ENCODE data around the gene ENGASE. TPM values are rescaled to one million over a fixed set of nuclear protein-coding genes. Genes with fewer than 3 reads are reported as not detected.

The ENGASE gene
- total RNA-seq, 1 donor from 2014 or later, result 51.5 TPM

DNA sequence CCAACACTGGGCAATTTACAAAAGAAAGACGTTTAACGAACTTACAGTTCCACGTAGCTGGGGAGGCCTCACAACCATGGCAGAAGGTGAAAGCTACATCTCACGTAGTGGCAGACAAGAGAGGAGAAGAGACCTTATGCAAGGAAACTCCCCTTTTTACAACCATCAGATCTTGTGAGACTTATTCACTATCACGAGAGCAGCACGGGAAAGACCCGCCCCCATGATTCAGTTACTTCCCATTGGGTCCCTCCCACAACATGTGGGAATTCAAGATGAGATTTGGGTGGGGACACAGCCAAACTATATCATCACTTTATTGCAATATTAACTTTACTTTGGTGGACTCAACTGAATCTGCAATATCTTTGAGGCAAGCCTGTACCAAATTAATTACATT, 11.9 kb upstream of the ENGASE start:
- Mint-ChIP-seq H3K9me3 (ENCODE audit: unreplicated experiment) (no peaks in the 10 kb centered on the region), H3K27me3 (ENCODE audit: unreplicated experiment) (no peaks in the 10 kb centered on the region), H3K4me3 (ENCODE audit: unreplicated experiment) (no peak overlapping the region), H3K36me3 (ENCODE audit: unreplicated experiment) (peaks cover 10% of the 10 kb centered on the region), H3K4me1 (ENCODE audit: low read depth, unreplicated experiment) (no peaks in the 10 kb centered on the region), H3K27ac (ENCODE audit: unreplicated experiment) (no peak overlapping the region)
- TF ChIP-seq, protein P1, sequence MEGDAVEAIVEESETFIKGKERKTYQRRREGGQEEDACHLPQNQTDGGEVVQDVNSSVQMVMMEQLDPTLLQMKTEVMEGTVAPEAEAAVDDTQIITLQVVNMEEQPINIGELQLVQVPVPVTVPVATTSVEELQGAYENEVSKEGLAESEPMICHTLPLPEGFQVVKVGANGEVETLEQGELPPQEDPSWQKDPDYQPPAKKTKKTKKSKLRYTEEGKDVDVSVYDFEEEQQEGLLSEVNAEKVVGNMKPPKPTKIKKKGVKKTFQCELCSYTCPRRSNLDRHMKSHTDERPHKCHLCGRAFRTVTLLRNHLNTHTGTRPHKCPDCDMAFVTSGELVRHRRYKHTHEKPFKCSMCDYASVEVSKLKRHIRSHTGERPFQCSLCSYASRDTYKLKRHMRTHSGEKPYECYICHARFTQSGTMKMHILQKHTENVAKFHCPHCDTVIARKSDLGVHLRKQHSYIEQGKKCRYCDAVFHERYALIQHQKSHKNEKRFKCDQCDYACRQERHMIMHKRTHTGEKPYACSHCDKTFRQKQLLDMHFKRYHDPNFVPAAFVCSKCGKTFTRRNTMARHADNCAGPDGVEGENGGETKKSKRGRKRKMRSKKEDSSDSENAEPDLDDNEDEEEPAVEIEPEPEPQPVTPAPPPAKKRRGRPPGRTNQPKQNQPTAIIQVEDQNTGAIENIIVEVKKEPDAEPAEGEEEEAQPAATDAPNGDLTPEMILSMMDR (IDR thresholded peaks at IDR 0.05; ENCODE audit: partially characterized antibody, unreplicated experiment), result no peak
- DNase-seq, result no peak

DNA sequence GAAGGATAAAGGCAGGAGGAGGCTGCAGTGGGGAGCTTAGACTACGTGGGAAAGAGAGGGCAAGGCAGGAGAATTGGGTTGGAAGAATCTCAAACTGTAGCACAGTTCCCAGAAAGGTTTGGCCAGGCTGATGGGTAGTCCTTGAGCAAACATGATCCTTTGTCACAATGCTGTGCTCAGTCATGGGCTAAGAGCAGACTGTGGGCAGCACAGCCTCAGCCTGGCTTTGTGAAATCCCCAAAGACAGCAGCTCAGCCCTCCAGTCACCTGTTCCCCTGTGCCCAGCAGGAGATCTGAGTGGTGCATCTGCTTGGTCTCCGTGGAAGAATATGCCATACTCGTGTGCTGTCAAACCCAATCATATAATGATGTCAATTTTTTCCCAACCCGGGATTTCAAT, 10.6 kb upstream of the ENGASE start:
- H3K36me3 Mint-ChIP-seq (ENCODE audit: unreplicated experiment), result peaks cover 5% of the 10 kb centered on the region

DNA sequence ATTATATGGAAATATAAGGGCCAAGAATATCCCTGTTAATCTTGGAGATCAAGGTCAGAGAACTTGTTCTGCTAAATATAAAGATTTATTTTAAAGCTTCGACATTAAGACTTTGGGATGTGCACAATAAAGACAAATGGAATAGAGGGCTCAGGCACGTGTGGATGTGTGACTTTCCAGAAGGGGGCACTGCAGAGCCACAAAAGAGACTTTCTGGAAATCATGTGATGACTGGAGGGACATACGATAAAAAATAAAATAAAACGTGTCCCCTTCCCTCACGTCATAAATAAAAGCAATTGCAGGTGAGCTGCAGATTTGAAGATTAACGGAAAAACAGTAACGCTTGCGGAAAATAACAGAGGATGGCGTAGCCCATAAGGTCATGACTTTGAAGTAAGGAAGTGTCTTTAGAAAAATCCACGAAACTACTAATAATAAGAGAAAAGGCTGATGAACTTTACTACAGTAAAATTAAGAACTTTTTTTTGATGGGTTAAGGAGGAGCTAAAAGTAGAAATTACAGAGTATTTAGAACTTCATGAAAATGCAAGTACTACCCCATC, 9.4 kb upstream of the ENGASE start:
- no peaks in the 10 kb centered on the region for H3K27me3 Mint-ChIP-seq (ENCODE audit: unreplicated experiment)
- no peaks in the 10 kb centered on the region for H3K9me3 Mint-ChIP-seq (ENCODE audit: unreplicated experiment)
- peak; percentile 52 for DNase-seq
- no peak overlapping the region for H3K4me3 Mint-ChIP-seq (ENCODE audit: unreplicated experiment)
- peaks cover 2% of the 10 kb centered on the region for H3K36me3 Mint-ChIP-seq (ENCODE audit: unreplicated experiment)
- no peak overlapping the region for H3K27ac Mint-ChIP-seq (ENCODE audit: unreplicated experiment)
- TF ChIP-seq, protein P1 (IDR thresholded peaks at IDR 0.05; ENCODE audit: partially characterized antibody, unreplicated experiment), result peak; percentile 73
- no peaks in the 10 kb centered on the region for H3K4me1 Mint-ChIP-seq (ENCODE audit: low read depth, unreplicated experiment)

More for the DNA sequence above, 10.6 kb upstream of the ENGASE start:
- DNase-seq, result no peak
- H3K9me3 Mint-ChIP-seq (ENCODE audit: unreplicated experiment), result no peaks in the 10 kb centered on the region
- H3K4me1 Mint-ChIP-seq (ENCODE audit: low read depth, unreplicated experiment), result no peaks in the 10 kb centered on the region
- H3K4me3 Mint-ChIP-seq (ENCODE audit: unreplicated experiment), result no peak overlapping the region
- no peaks in the 10 kb centered on the region for H3K27me3 Mint-ChIP-seq (ENCODE audit: unreplicated experiment)
- TF ChIP-seq, protein P1 (IDR thresholded peaks at IDR 0.05; ENCODE audit: partially characterized antibody, unreplicated experiment), result no peak
- no peak overlapping the region for H3K27ac Mint-ChIP-seq (ENCODE audit: unreplicated experiment)

DNA sequence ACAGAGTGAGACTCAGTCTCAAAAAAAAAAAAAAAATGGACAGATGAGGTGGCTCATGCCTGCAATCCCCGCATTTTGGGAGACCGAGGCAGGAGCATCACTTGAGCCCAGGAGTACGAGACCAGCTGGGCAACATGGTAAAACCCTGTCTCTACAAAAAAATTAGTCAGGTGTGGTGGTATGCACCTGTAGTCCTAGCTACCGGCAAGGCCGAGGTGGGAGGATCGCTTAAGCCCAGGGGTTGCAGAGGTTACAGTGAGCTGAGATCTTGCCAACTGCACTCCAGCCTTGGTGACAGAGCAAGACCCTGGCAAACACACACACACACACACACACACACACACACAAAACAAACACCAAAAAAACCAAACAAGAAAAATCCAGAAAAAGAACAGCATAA, 7.7 kb upstream of the ENGASE start:
- TF ChIP-seq, protein P1 (IDR thresholded peaks at IDR 0.05; ENCODE audit: partially characterized antibody, unreplicated experiment), result no peak
- Mint-ChIP-seq H3K36me3 (ENCODE audit: unreplicated experiment) (no peaks in the 10 kb centered on the region), H3K4me1 (ENCODE audit: low read depth, unreplicated experiment) (no peaks in the 10 kb centered on the region), H3K4me3 (ENCODE audit: unreplicated experiment) (no peak overlapping the region), H3K27ac (ENCODE audit: unreplicated experiment) (no peak overlapping the region), H3K27me3 (ENCODE audit: unreplicated experiment) (no peaks in the 10 kb centered on the region), H3K9me3 (ENCODE audit: unreplicated experiment) (no peaks in the 10 kb centered on the region)
- no peak for DNase-seq

DNA sequence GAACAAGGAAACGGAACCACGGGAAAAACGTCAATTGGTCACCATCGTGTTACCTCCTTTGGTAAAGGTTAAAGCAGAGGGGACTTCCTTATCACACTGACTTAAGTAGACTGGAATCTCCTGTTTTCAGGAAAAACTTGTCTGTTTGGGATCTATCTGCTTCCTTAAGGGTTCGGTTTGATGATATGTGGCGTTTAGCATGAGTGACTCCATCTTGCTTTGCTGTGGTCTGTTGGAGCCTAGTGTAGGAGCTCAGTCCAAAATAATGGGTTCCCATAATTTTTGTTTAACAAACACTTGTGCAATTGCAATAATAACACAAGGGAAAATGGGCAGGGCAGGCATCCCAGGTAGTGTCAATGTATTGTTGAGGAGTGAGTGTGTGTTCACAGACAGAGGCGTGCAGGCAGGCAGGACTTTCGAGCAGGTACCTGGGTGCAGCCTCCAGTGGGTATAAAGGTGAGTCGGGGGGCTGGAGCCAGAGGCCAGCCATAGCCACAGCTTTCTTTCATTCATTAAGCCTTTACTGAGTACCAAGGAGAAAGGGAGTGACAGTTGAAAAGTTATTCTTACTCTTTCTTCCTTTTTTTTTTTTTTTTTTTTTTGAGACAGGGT, 4.3 kb upstream of the ENGASE start:
- H3K27me3 Mint-ChIP-seq (ENCODE audit: unreplicated experiment), result peaks cover 2% of the 10 kb centered on the region
- no peaks in the 10 kb centered on the region for H3K36me3 Mint-ChIP-seq (ENCODE audit: unreplicated experiment)
- no peak overlapping the region for H3K27ac Mint-ChIP-seq (ENCODE audit: unreplicated experiment)
- TF ChIP-seq, protein P1 (IDR thresholded peaks at IDR 0.05; ENCODE audit: partially characterized antibody, unreplicated experiment), result no peak
- H3K4me3 Mint-ChIP-seq (ENCODE audit: unreplicated experiment), result no peak overlapping the region
- no peak for DNase-seq
- peaks cover 1% of the 10 kb centered on the region for H3K4me1 Mint-ChIP-seq (ENCODE audit: low read depth, unreplicated experiment)
- H3K9me3 Mint-ChIP-seq (ENCODE audit: unreplicated experiment), result peaks cover 2% of the 10 kb centered on the region
